ENCODE results near the gene DAZ1. TPM values are rescaled to one million over a fixed set of nuclear protein-coding genes. Genes with fewer than 3 reads are reported as not detected.
"Not testable (repeated sequence)": the region's sequence is repeated elsewhere in the genome, so short reads cannot be mapped to it uniquely, and the experiment has no call there.

The DAZ1 gene, protein sequence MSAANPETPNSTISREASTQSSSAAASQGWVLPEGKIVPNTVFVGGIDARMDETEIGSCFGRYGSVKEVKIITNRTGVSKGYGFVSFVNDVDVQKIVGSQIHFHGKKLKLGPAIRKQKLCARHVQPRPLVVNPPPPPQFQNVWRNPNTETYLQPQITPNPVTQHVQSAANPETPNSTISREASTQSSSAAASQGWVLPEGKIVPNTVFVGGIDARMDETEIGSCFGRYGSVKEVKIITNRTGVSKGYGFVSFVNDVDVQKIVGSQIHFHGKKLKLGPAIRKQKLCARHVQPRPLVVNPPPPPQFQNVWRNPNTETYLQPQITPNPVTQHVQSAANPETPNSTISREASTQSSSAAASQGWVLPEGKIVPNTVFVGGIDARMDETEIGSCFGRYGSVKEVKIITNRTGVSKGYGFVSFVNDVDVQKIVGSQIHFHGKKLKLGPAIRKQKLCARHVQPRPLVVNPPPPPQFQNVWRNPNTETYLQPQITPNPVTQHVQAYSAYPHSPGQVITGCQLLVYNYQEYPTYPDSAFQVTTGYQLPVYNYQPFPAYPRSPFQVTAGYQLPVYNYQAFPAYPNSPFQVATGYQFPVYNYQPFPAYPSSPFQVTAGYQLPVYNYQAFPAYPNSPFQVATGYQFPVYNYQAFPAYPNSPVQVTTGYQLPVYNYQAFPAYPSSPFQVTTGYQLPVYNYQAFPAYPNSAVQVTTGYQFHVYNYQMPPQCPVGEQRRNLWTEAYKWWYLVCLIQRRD
- not detected in 2 replicates for total RNA-seq

DNA sequence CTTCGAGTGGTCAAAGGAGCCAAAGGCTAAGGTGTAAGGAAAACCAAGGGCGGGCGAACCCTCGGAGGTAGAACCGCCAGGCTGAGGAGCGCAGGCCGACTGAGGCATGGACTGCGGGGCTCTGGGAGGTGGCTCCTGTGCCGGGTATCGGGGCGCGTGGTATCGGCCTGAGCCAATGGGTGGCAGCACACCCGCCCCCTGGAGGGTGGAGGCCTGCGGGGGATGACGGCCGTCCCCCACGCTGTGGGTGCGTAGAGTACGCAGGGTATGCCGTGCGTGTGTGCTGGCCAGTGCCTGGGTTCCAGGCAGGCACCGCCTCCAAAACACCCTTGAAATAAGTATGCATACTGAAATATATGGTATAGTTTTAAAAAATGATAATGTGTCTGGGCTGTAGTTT is at the start of gene DAZ1:
Gene DAZ1 (minus strand): TSS at position 101 of the 400 bp plus-strand sequence. CDS start 208 bp downstream, outside the sequence.
- H3K36me3 Mint-ChIP-seq (ENCODE audit: low read depth); H3K4me3 Mint-ChIP-seq; H3K9me3 Mint-ChIP-seq; DNase-seq; intact Hi-C loops (cut with micrococcal nuclease); H3K27ac Mint-ChIP-seq; H3K27me3 Mint-ChIP-seq; H3K4me1 Mint-ChIP-seq: not testable (repeated sequence)

- H3K27me3 Mint-ChIP-seq; H3K36me3 Mint-ChIP-seq (ENCODE audit: low read depth); intact Hi-C loops (cut with micrococcal nuclease); H3K4me3 Mint-ChIP-seq; H3K27ac Mint-ChIP-seq; H3K4me1 Mint-ChIP-seq; DNase-seq; H3K9me3 Mint-ChIP-seq: not testable (repeated sequence)
Observed at GRCh38 chrY:23219233-23219632, 20.4 kb upstream of the DAZ1 start, which contains the start of gene DAZ2. TSS of gene DAZ2 (plus strand) at chrY:23219533. CDS start at chrY:23219741, 208 bp downstream.

- H3K4me1 Mint-ChIP-seq; H3K27ac Mint-ChIP-seq; intact Hi-C loops (cut with micrococcal nuclease); H3K36me3 Mint-ChIP-seq (ENCODE audit: low read depth); H3K27me3 Mint-ChIP-seq; H3K9me3 Mint-ChIP-seq; H3K4me3 Mint-ChIP-seq; DNase-seq: not testable (repeated sequence)
Observed at GRCh38 chrY:23210681-23211080, 11.9 kb upstream of the DAZ1 start.

DNA sequence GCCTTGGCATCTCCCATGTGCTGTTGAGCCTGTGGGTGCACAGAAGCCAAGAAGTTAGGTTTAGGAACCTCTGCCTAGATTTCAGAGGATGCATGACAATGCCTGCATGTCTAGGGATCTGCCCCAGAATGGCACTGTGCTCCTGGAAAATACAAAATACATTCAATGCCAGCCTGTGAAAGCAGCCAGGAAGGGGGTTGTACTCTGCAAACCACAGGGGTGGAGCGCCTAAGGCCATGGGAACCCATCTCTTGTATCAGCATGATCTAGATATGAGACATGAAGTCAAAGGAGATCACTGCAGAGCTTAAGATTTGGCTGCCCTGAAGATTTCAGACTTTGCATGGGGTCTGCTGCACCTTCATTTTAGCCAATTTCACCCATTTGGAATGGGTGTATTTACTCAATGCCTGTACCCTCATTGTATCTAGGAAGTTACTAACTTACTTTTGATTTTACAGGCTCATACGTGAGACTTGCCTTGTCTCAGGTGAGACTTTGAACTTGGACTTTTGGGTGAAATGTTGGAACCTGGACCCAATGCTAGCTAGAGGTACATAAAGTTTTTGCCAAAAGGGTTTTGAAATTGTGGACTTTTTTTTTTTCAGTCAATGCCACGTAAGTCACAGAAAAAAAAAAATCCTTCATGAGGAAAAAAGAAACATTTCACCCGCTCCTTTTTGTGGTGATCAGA is 11.1 kb upstream of the DAZ1 start:
- intact Hi-C loops (cut with micrococcal nuclease); H3K27ac Mint-ChIP-seq; H3K27me3 Mint-ChIP-seq; H3K4me3 Mint-ChIP-seq; H3K36me3 Mint-ChIP-seq (ENCODE audit: low read depth); DNase-seq; H3K9me3 Mint-ChIP-seq; H3K4me1 Mint-ChIP-seq: not testable (repeated sequence)

GRCh38 chrY:23207455-23207854 is 8.6 kb upstream of the DAZ1 start:
- H3K27ac Mint-ChIP-seq; H3K4me1 Mint-ChIP-seq; DNase-seq; H3K9me3 Mint-ChIP-seq; intact Hi-C loops (cut with micrococcal nuclease); H3K27me3 Mint-ChIP-seq; H3K4me3 Mint-ChIP-seq; H3K36me3 Mint-ChIP-seq (ENCODE audit: low read depth): not testable (repeated sequence)

Other genes with a start within 250 kb of the DAZ1 start
- gene BPY2, start 214.7 kb downstream of the DAZ1 start, total RNA-seq = not detected in 2 replicates
- gene DAZ2, start 20.5 kb upstream of the DAZ1 start, total RNA-seq = not detected in 2 replicates